ENCODE data around the gene PYGL. TPM values are rescaled to one million over a fixed set of nuclear protein-coding genes. Genes with fewer than 3 reads are reported as not detected.

The PYGL gene
- total and polyA plus RNA-seq, 7 donors, result 21.7 to 49.9 (median 32.1) TPM

- intact Hi-C loops (cut with DNase I), result no loop called here
- H3K9me3 ChIP-seq, result no peaks in the 10 kb centered on the region
- 86 to 88% methylated on average over 4 of the region's 4 CpGs for WGBS, 2 donors
- no peaks in the 10 kb centered on the region for H3K27me3 ChIP-seq
- no peak for DNase-seq
- H3K4me1 ChIP-seq, result no peaks in the 10 kb centered on the region
- TF ChIP-seq CTCF (IDR thresholded peaks at IDR 0.05), result no peak
- no peak for TF ChIP-seq POLR2AphosphoS5 (IDR thresholded peaks at IDR 0.05)
- no peak for TF ChIP-seq EP300 (IDR thresholded peaks at IDR 0.05)
- no peak for TF ChIP-seq POLR2A (IDR thresholded peaks at IDR 0.05)
- no peak overlapping the region for H3K27ac ChIP-seq
- peaks cover 0 to 30% (median 4%) of the 10 kb centered on the region in 4 donors for H3K36me3 ChIP-seq
- H3K4me3 ChIP-seq, result no peak overlapping the region
Measured at GRCh38 chr14:50937800-50938199, 6.5 kb downstream of the PYGL start.

DNA sequence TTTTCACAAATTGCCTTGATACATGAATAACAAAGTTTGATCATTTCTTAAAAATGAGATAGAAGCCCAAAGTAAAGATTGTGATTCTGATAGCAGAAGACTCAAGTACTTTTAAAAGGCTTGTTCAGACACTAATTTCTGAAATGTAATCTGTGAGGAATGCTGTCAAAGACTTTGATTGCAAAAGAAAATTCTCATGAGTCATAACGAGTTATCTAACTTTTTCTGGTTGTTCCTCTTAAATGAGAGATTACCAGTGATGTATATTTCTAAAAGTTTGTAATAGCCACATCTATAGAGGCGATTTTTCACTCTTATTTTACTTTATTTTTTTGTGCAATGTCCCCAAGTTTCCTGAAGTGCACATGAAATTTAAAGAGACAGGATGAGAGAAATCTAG lies 7.0 kb downstream of the PYGL start:
- H3K27ac ChIP-seq, result no peak overlapping the region

GRCh38 chr14:50936882-50937281 lies 7.4 kb downstream of the PYGL start:
- no peak overlapping the region for H3K27ac ChIP-seq
- no peak overlapping the region for H3K4me3 ChIP-seq
- H3K9me3 ChIP-seq, result no peaks in the 10 kb centered on the region
- no peaks in the 10 kb centered on the region for H3K27me3 ChIP-seq
- 67 to 81% methylated on average over 2 of the region's 2 CpGs for WGBS, 2 donors
- intact Hi-C loops (cut with DNase I), result no loop called here
- no peak for DNase-seq
- TF ChIP-seq CTCF (IDR thresholded peaks at IDR 0.05) (no peak), POLR2AphosphoS5 (IDR thresholded peaks at IDR 0.05) (no peak), POLR2A (IDR thresholded peaks at IDR 0.05) (no peak), EP300 (IDR thresholded peaks at IDR 0.05) (no peak)
- H3K4me1 ChIP-seq, result no peaks in the 10 kb centered on the region
- peaks cover 0 to 39% (median 4%) of the 10 kb centered on the region in 4 donors for H3K36me3 ChIP-seq

More for the DNA sequence above, 7.0 kb downstream of the PYGL start:
- TF ChIP-seq EP300 (IDR thresholded peaks at IDR 0.05) (no peak), CTCF (IDR thresholded peaks at IDR 0.05) (no peak), POLR2A (IDR thresholded peaks at IDR 0.05) (no peak), POLR2AphosphoS5 (IDR thresholded peaks at IDR 0.05) (no peak)
- WGBS, 2 donors, result 55 to 79% methylated on average over 2 of the region's 2 CpGs
- Histone ChIP-seq H3K4me3 (no peak overlapping the region), H3K27me3 (no peaks in the 10 kb centered on the region), H3K36me3 (peaks cover 0 to 34% (median 4%) of the 10 kb centered on the region in 4 donors), H3K9me3 (no peaks in the 10 kb centered on the region), H3K4me1 (no peaks in the 10 kb centered on the region)
- intact Hi-C loops (cut with DNase I), result no loop called here
- no peak for DNase-seq

DNA sequence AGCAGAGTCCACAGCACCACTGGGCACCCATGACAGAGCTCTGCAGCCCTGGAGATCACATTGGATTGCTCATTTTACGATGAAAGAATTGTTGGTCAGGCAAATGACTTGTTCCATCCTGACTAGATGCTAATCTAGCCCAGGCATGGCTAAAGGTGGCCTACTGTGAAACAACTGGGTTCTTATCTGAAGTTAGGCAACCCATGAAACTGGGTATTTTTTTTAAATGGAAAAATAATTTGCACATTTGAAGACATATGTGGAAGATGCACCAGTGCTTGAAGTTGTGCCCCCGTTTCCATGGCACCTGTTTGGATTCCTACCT lies 8.3 kb downstream of the PYGL start:
- intact Hi-C loops (cut with DNase I), result no loop called here
- no peaks in the 10 kb centered on the region for H3K4me1 ChIP-seq
- peaks cover 0 to 46% (median 6%) of the 10 kb centered on the region in 4 donors for H3K36me3 ChIP-seq
- no peaks in the 10 kb centered on the region for H3K9me3 ChIP-seq
- 93 to 95% methylated on average over 2 of the region's 2 CpGs for WGBS, 2 donors
- no peak for DNase-seq
- no peaks in the 10 kb centered on the region for H3K27me3 ChIP-seq
- H3K27ac ChIP-seq, result no peak overlapping the region
- TF ChIP-seq POLR2A (IDR thresholded peaks at IDR 0.05), result no peak
- TF ChIP-seq EP300 (IDR thresholded peaks at IDR 0.05), result no peak
- no peak for TF ChIP-seq POLR2AphosphoS5 (IDR thresholded peaks at IDR 0.05)
- TF ChIP-seq CTCF (IDR thresholded peaks at IDR 0.05), result no peak
- no peak overlapping the region for H3K4me3 ChIP-seq

Measured in sigmoid colon (tissue), 7 donors.